ENCODE measurements around the gene CLEC4M. TPM values are rescaled to one million over a fixed set of nuclear protein-coding genes. Genes with fewer than 3 reads are reported as not detected.
A peak's percentile ranks its signal among the peaks of the same experiment; 100 is the strongest.

CLEC4M gene
- total and polyA plus RNA-seq, 2 donors from 2014 or later = 0.54 TPM; not detected in 1

DNA sequence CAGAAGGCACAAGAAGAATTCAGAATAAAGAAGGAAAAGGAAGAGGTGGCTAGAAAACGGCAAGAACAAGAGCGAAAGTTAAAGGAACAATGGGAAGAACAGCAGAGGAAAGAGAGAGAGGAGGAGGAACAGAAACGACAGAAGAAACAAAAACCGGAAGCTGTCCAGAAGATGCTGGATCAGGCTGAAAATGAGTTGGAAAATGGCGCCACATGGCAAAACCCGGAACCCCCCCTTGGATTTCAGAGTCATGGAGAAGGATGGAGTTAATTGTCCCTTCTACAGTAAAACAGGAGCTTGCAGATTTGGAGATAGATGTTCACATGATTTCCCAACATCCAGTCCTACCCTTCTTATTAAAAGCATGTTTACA, 22.4 kb upstream of the CLEC4M start:
- Histone ChIP-seq H3K36me3 (ENCODE audit: control insufficient read depth in 2 of 3, insufficient read depth in 3 of 3, low read length in 3 of 3) (no peaks in the 10 kb centered on the region), H3K27ac (ENCODE audit: low read depth in 2 of 2, low read length in 2 of 2) (no peak overlapping the region), H3K27me3 (ENCODE audit: control insufficient read depth, insufficient read depth, low read length) (no peaks in the 10 kb centered on the region), H3K9ac (ENCODE audit: low read length in 3 of 3) (no peak overlapping the region), H3K4me1 (ENCODE audit: control insufficient read depth in 2 of 3, insufficient read depth in 2 of 3, low read depth in 1 of 3, low read length in 3 of 3) (no peaks in the 10 kb centered on the region), H3K4me3 (ENCODE audit: low read length in 3 of 3) (no peak overlapping the region), H3K9me3 (ENCODE audit: control insufficient read depth in 2 of 3, insufficient read depth in 1 of 3, low read length in 3 of 3) (no peaks in the 10 kb centered on the region)
- FAIRE-seq (no peak), DNase-seq (no peak)
- intact Hi-C loops (cut with DNase I) = no loop called here
- TF ChIP-seq, protein P1, sequence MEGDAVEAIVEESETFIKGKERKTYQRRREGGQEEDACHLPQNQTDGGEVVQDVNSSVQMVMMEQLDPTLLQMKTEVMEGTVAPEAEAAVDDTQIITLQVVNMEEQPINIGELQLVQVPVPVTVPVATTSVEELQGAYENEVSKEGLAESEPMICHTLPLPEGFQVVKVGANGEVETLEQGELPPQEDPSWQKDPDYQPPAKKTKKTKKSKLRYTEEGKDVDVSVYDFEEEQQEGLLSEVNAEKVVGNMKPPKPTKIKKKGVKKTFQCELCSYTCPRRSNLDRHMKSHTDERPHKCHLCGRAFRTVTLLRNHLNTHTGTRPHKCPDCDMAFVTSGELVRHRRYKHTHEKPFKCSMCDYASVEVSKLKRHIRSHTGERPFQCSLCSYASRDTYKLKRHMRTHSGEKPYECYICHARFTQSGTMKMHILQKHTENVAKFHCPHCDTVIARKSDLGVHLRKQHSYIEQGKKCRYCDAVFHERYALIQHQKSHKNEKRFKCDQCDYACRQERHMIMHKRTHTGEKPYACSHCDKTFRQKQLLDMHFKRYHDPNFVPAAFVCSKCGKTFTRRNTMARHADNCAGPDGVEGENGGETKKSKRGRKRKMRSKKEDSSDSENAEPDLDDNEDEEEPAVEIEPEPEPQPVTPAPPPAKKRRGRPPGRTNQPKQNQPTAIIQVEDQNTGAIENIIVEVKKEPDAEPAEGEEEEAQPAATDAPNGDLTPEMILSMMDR (IDR thresholded peaks at IDR 0.05; ENCODE audit: borderline replicate concordance, extremely low read depth, insufficient read depth) = no peak

- Histone ChIP-seq H3K27me3 (ENCODE audit: control insufficient read depth, insufficient read depth, low read length) (no peaks in the 10 kb centered on the region), H3K27ac (ENCODE audit: low read depth in 2 of 2, low read length in 2 of 2) (no peak overlapping the region), H3K36me3 (ENCODE audit: control insufficient read depth in 2 of 3, insufficient read depth in 3 of 3, low read length in 3 of 3) (no peaks in the 10 kb centered on the region), H3K4me1 (ENCODE audit: control insufficient read depth in 2 of 3, insufficient read depth in 2 of 3, low read depth in 1 of 3, low read length in 3 of 3) (no peaks in the 10 kb centered on the region), H3K9ac (ENCODE audit: low read length in 3 of 3) (no peak overlapping the region), H3K9me3 (ENCODE audit: control insufficient read depth in 2 of 3, insufficient read depth in 1 of 3, low read length in 3 of 3) (no peaks in the 10 kb centered on the region), H3K4me3 (ENCODE audit: low read length in 3 of 3) (no peak overlapping the region)
- no peak for FAIRE-seq
- TF ChIP-seq, protein P1 (IDR thresholded peaks at IDR 0.05; ENCODE audit: borderline replicate concordance, extremely low read depth, insufficient read depth) = no peak
- peak in 1 of 5 donors; percentile 4 for DNase-seq
- intact Hi-C loops (cut with DNase I) = no loop called here
These were observed 20.5 kb upstream of the CLEC4M start for GRCh38 chr19:7742575-7742974.

DNA sequence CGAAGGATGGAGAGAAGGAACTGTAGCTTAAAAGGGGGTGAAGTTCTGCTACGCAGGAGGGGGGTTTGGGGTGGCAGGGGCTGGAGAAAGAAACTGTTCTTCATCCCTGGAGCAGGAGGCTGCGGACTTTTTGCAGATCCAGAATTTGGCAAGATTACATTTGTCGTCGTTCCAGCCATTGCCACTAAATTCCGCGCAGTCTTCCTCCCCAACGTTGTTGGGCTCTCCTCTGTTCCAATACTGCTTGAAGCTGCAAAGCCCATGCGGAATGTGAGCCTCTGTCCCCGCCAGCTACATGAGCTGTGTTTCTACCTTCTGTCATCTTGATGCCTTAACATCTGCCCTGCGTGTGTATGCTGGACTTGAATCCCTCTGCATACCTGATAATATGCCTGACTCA, 20.1 kb upstream of the CLEC4M start:
- no peak overlapping the region for H3K4me3 ChIP-seq (ENCODE audit: low read length in 3 of 3)
- H3K9ac ChIP-seq (ENCODE audit: low read length in 3 of 3) = no peak overlapping the region
- FAIRE-seq (no peak), DNase-seq (peak in 1 of 5 donors; percentile 39)
- H3K27me3 ChIP-seq (ENCODE audit: control insufficient read depth, insufficient read depth, low read length) = no peaks in the 10 kb centered on the region
- H3K9me3 ChIP-seq (ENCODE audit: control insufficient read depth in 2 of 3, insufficient read depth in 1 of 3, low read length in 3 of 3) = no peaks in the 10 kb centered on the region
- no peaks in the 10 kb centered on the region for H3K4me1 ChIP-seq (ENCODE audit: control insufficient read depth in 2 of 3, insufficient read depth in 2 of 3, low read depth in 1 of 3, low read length in 3 of 3)
- no peaks in the 10 kb centered on the region for H3K36me3 ChIP-seq (ENCODE audit: control insufficient read depth in 2 of 3, insufficient read depth in 3 of 3, low read length in 3 of 3)
- TF ChIP-seq, protein P1 (IDR thresholded peaks at IDR 0.05; ENCODE audit: borderline replicate concordance, extremely low read depth, insufficient read depth) = no peak
- H3K27ac ChIP-seq (ENCODE audit: low read depth in 2 of 2, low read length in 2 of 2) = no peak overlapping the region
- intact Hi-C loops (cut with DNase I) = no loop called here

DNA sequence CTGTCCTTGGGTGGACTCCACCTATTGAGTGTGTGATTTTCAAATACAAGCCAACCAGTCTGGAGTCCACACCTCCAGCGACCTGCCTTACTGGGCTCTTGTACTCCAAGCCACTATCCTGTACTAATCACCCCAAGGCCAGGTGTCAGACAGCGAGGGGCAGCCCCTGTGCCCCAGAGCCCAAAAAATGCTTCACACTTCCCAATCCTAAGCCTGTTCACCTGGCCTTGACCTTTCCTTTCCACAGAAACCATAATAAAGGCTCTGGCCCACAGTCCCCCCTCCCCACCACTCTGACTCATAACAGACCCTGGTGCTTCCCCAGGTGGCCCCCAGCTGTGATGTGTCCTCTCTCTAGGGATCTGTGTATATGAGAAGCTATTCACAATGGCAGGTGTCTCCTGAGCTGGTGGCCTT, 19.6 kb upstream of the CLEC4M start:
- no peaks in the 10 kb centered on the region for H3K4me1 ChIP-seq (ENCODE audit: control insufficient read depth in 2 of 3, insufficient read depth in 2 of 3, low read depth in 1 of 3, low read length in 3 of 3)
- H3K27ac ChIP-seq (ENCODE audit: low read depth in 2 of 2, low read length in 2 of 2) = no peak overlapping the region
- H3K4me3 ChIP-seq (ENCODE audit: low read length in 3 of 3) = no peak overlapping the region
- intact Hi-C loops (cut with DNase I) = no loop called here
- no peaks in the 10 kb centered on the region for H3K9me3 ChIP-seq (ENCODE audit: control insufficient read depth in 2 of 3, insufficient read depth in 1 of 3, low read length in 3 of 3)
- FAIRE-seq (no peak), DNase-seq (no peak)
- TF ChIP-seq, protein P1 (IDR thresholded peaks at IDR 0.05; ENCODE audit: borderline replicate concordance, extremely low read depth, insufficient read depth) = no peak
- no peak overlapping the region for H3K9ac ChIP-seq (ENCODE audit: low read length in 3 of 3)
- H3K36me3 ChIP-seq (ENCODE audit: control insufficient read depth in 2 of 3, insufficient read depth in 3 of 3, low read length in 3 of 3) = no peaks in the 10 kb centered on the region
- H3K27me3 ChIP-seq (ENCODE audit: control insufficient read depth, insufficient read depth, low read length) = no peaks in the 10 kb centered on the region

All from kidney (tissue), 14 donors.